K562 (cell line): ENCODE data around the gene UBE2D3. TPM values are rescaled to one million over a fixed set of nuclear protein-coding genes. Genes with fewer than 3 reads are reported as not detected.

ENCODE experiments used
- DEAF1 ChIP-seq: fragments of 450-650 bp; formaldehyde crosslinking; IDR thresholded peaks from 2 replicates; pipeline ENCODE4 v1.4.0; 2020; ENCODE audit warnings: mild to moderate bottlenecking, moderate library complexity
- DNMT1 ChIP-seq: fragments of 450-650 bp; IDR thresholded peaks from 2 replicates; pipeline ENCODE4 v1.6.1; 2016; ENCODE audit warnings: antibody characterized with exemption, mild to moderate bottlenecking
- DPF2 ChIP-seq: fragments of 450-650 bp; IDR thresholded peaks from 2 replicates; pipeline ENCODE4 v1.6.1; 2016
- GATAD2B ChIP-seq: fragments of 450-650 bp; IDR thresholded peaks from 2 replicates; pipeline ENCODE4 v1.6.1; 2017; ENCODE audit warnings: mild to moderate bottlenecking, borderline replicate concordance
- HDAC2 ChIP-seq: fragments of 450-650 bp; IDR thresholded peaks from 2 replicates; pipeline ENCODE4 v1.6.1; 2016; ENCODE audit warnings: mild to moderate bottlenecking
- KAT7 ChIP-seq: sonication (generic); formaldehyde crosslinking; IDR thresholded peaks from 2 replicates; pipeline ENCODE4 v1.8.0; 2022; ENCODE audit warnings: missing genetic modification reagents, mild to moderate bottlenecking, borderline replicate concordance
- KDM1A ChIP-seq, 2 experiments: fragments of 450-650 bp; IDR thresholded peaks; 2 replicates each; pipeline ENCODE4 v1.6.1; 2016; ENCODE audit warnings: mild to moderate bottlenecking in 2 of 2
- MTA3 ChIP-seq: fragments of 450-650 bp; formaldehyde crosslinking; IDR thresholded peaks from 2 replicates; pipeline ENCODE4 v1.6.1; 2017; ENCODE audit warnings: mild to moderate bottlenecking, borderline replicate concordance
- MYNN ChIP-seq, 2 experiments: sonication (generic); formaldehyde crosslinking in 1 of 2; IDR thresholded peaks; 2 replicates each; pipeline versions ENCODE4 v1.5.0 to v1.6.1; 2016 to 2020; ENCODE audit warnings: antibody characterized with exemption in 1 of 2, missing genetic modification reagents in 1 of 2
- NEUROD1 ChIP-seq: fragments of 150-350 bp; IDR thresholded peaks from 2 replicates; pipeline ENCODE4 v1.6.1; 2014; ENCODE audit warnings: borderline replicate concordance, low read length, low read depth; ENCODE audit not compliant: partially characterized antibody
- NFRKB ChIP-seq: fragments of 450-650 bp; IDR thresholded peaks from 2 replicates; pipeline ENCODE4 v1.6.1; 2016; ENCODE audit warnings: low read depth
- ZBTB11 ChIP-seq, 3 experiments: fragments of 200-800 bp in 1 of 3; fragments of 250-450 bp in 1 of 3; fragments of 450-650 bp in 1 of 3; sonication (Bioruptor Pico) in 1 of 3; sonication (Bioruptor generic) in 1 of 3; formaldehyde crosslinking in 1 of 3; IDR thresholded peaks; 2 replicates each; pipeline versions ENCODE4 v1.6.1 to v1.8.0; 2016 to 2022; ENCODE audit warnings: mild to moderate bottlenecking in 2 of 3, missing genetic modification characterization in 2 of 3, missing compliant biosample characterization in 1 of 3, moderate library complexity in 1 of 3
- ZBTB12 ChIP-seq: fragments of 250-450 bp; sonication (Bioruptor Pico); IDR thresholded peaks from 2 replicates; pipeline ENCODE4 v1.4.0; 2020
- ZNF212 ChIP-seq: fragments of 450-650 bp; formaldehyde crosslinking; IDR thresholded peaks from 2 replicates; pipeline ENCODE4 v1.4.0; 2020; ENCODE audit warnings: mild to moderate bottlenecking
- ZNF561 ChIP-seq: fragments of 450-650 bp; formaldehyde crosslinking; conservative IDR thresholded peaks from 2 replicates; pipeline ENCODE4 v1.4.0; 2020; ENCODE audit warnings: mild to moderate bottlenecking, moderate library complexity
- ZZZ3 ChIP-seq: fragments of 450-650 bp; IDR thresholded peaks from 2 replicates; pipeline ENCODE4 v1.6.1; 2016; ENCODE audit warnings: antibody characterized with exemption, mild to moderate bottlenecking, moderate library complexity
- polyA plus RNA-seq, 8 experiments: library from polyadenylated mRNA; depleted of rRNA in 4 of 8; stranded (reverse) in 5 of 8; unstranded in 3 of 8; fragments of >200 nt; fragmentation: Nextera tagmentation in 2 of 8; fragmentation: Illumina TruSeq in 1 of 8; extraction: Ambion mirVana in 2 of 8; extraction: Trizol in 1 of 8; gene quantifications; 2 replicates each; pipeline versions ENCODE4 v1.2.1 to v1.2.3, GENCODE V29; 2011 to 2014; ENCODE audit warnings: inconsistent platforms in 1 of 8, missing spikeins in 1 of 8
- total RNA-seq, 7 experiments: library from RNA; depleted of rRNA in 6 of 7; stranded (reverse); fragments of >200 nt in 6 of 7; fragmentation: Illumina TruSeq in 2 of 7; extraction: Trizol in 2 of 7; gene quantifications; 2 replicates each; pipeline versions ENCODE4 v1.2.1 to v1.2.3, GENCODE V29; 2011 to 2021; ENCODE audit warnings: low replicate concordance in 1 of 7
- TF ChIP-seq, protein P1 (sequence below), 2 experiments: fragments of 450-650 bp; IDR thresholded peaks; 2 replicates each; pipeline ENCODE4 v1.6.1; 2018; ENCODE audit warnings: mild to moderate bottlenecking in 2 of 2, low read depth in 1 of 2; ENCODE audit not compliant: partially characterized antibody in 2 of 2

The UBE2D3 gene
- total and polyA plus RNA-seq, 9 of the 15 experiments (the other 6 are each of a cell fraction or from before 2014, with no cell fraction given) = 191 to 618 (median 292) TPM

- TF ChIP-seq ZBTB11 (CRISPR knock-in tag; IDR thresholded peaks at IDR 0.05) (0 out of 6 replicates have a peak, but pooled peaks of 1 of the 3 experiments have one; percentile 47), DPF2 (0 out of 2 replicates have a peak, but pooled peaks have one; percentile 34), MYNN (IDR thresholded peaks at IDR 0.05) (peak; percentile 17; the same call in 1 of the 2 replicates), MYNN (CRISPR knock-in tag; IDR thresholded peaks at IDR 0.05) (no peak), ZBTB12 (CRISPR knock-in tag) (no peak), DEAF1 (0 out of 2 replicates have a peak, but pooled peaks have one; percentile 5), NEUROD1 (no peak), ZZZ3 (0 out of 2 replicates have a peak, but pooled peaks have one; percentile 42), MTA3 (no peak), NFRKB (peak; percentile 55), DNMT1 (no peak), KDM1A (IDR thresholded peaks at IDR 0.05) (0 out of 4 replicates have a peak, but pooled peaks of 1 of the 2 experiments have one; percentile 12), KAT7 (CRISPR knock-in tag) (0 out of 2 replicates have a peak, but pooled peaks have one; percentile 22), ZNF561 (CRISPR knock-in tag) (no peak), HDAC2 (no peak), ZNF212 (no peak), GATAD2B (no peak)
- TF ChIP-seq, protein P1, sequence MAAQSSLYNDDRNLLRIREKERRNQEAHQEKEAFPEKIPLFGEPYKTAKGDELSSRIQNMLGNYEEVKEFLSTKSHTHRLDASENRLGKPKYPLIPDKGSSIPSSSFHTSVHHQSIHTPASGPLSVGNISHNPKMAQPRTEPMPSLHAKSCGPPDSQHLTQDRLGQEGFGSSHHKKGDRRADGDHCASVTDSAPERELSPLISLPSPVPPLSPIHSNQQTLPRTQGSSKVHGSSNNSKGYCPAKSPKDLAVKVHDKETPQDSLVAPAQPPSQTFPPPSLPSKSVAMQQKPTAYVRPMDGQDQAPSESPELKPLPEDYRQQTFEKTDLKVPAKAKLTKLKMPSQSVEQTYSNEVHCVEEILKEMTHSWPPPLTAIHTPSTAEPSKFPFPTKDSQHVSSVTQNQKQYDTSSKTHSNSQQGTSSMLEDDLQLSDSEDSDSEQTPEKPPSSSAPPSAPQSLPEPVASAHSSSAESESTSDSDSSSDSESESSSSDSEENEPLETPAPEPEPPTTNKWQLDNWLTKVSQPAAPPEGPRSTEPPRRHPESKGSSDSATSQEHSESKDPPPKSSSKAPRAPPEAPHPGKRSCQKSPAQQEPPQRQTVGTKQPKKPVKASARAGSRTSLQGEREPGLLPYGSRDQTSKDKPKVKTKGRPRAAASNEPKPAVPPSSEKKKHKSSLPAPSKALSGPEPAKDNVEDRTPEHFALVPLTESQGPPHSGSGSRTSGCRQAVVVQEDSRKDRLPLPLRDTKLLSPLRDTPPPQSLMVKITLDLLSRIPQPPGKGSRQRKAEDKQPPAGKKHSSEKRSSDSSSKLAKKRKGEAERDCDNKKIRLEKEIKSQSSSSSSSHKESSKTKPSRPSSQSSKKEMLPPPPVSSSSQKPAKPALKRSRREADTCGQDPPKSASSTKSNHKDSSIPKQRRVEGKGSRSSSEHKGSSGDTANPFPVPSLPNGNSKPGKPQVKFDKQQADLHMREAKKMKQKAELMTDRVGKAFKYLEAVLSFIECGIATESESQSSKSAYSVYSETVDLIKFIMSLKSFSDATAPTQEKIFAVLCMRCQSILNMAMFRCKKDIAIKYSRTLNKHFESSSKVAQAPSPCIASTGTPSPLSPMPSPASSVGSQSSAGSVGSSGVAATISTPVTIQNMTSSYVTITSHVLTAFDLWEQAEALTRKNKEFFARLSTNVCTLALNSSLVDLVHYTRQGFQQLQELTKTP (IDR thresholded peaks at IDR 0.05; ENCODE audit: low read depth in 1 of 2, partially characterized antibody in 2 of 2) = no peak
These were observed 40.9 kb upstream of the UBE2D3 start (continued) for GRCh38 chr4:102868153-102868780.
